ENCODE results near the gene SNHG17. TPM values are rescaled to one million over a fixed set of nuclear protein-coding genes. Genes with fewer than 3 reads are reported as not detected.
"Not testable (repeated sequence)": the region's sequence is repeated elsewhere in the genome, so short reads cannot be mapped to it uniquely, and the experiment has no call there.

SNHG17 gene
- total RNA-seq, 2 experiments from 2014 or later: 55.4 to 55.6 TPM

GRCh38 chr20:38446441-38447209, 11.5 kb upstream of the SNHG17 start:
- ChIA-PET CTCF (interaction anchor here (0.7 to 4.4 kb wide), 13 partner anchors 9 to 225 kb away, joined by 3 to 141 read pairs (median 4); partner anchors contain the start of genes RALGAPB and SNHG17), POLR2A (interaction anchor here (0.7 to 6.4 kb wide), 8 partner anchors 8 to 37 kb away, joined by 3 to 100 read pairs (median 4); partner anchors contain the start of genes RALGAPB and SNHG17)
- intact Hi-C loops (cut with micrococcal nuclease): loop anchor here (1.0 kb wide), 2 partner anchors 11 to 26 kb away; partner anchors contain the start of genes RALGAPB and SNHG17
- Mint-ChIP-seq H3K9me3 (no peaks in the 10 kb centered on the region), H3K27me3 (no peaks in the 10 kb centered on the region), H3K36me3 (peaks cover 22% of the 10 kb centered on the region), H3K27ac (peak overlapping the region; percentile 80), H3K4me1 (ENCODE audit: low read depth) (peaks cover 30% of the 10 kb centered on the region), H3K4me3 (peak overlapping the region; percentile 76)
- DNase-seq: peak; percentile 95

GRCh38 chr20:38445901-38446425, 10.8 kb upstream of the SNHG17 start:
- CTCF ChIA-PET: interaction anchor here (0.7 to 4.4 kb wide), 12 partner anchors 8 to 224 kb away, joined by 3 to 141 read pairs (median 4); partner anchors contain the start of genes RALGAPB and SNHG17
- POLR2A ChIA-PET: interaction anchor here (0.7 to 6.4 kb wide), 7 partner anchors 8 to 38 kb away, joined by 3 to 100 read pairs (median 5); partner anchors contain the start of genes RALGAPB and SNHG17
- H3K4me1 Mint-ChIP-seq (ENCODE audit: low read depth): peaks cover 30% of the 10 kb centered on the region
- peaks cover 17% of the 10 kb centered on the region for H3K36me3 Mint-ChIP-seq
- no peak for DNase-seq
- no peaks in the 10 kb centered on the region for H3K9me3 Mint-ChIP-seq
- peak overlapping the region; percentile 76 for H3K4me3 Mint-ChIP-seq
- no peaks in the 10 kb centered on the region for H3K27me3 Mint-ChIP-seq
- H3K27ac Mint-ChIP-seq: peak overlapping the region; percentile 80
- intact Hi-C loops (cut with micrococcal nuclease): loop anchor here (1.0 kb wide), 2 partner anchors 11 to 26 kb away; partner anchors contain the start of genes RALGAPB and SNHG17

DNA sequence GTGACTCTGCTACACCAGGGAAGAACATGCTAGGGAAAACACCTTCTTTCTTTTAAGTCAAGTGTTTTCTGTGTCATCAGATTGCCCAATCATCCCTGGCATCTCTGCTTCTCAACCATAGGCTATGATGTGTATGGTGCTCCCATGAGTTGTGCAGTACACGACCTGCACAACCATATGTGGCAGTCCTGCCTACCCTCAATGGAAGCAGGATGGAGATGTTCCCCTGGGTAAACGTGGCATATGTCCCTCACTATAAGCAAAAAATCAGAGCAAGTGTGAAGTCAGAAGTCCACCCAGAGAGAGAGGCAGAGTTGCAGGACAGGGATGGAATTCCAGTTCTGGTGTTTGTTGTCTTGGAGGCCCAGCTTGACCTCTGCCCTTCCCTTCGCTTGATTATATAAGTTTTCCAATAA, 10.3 kb upstream of the SNHG17 start:
- ChIA-PET POLR2A (interaction anchor here (1.4 to 6.4 kb wide), 3 partner anchors 12 to 27 kb away, joined by 5 to 100 read pairs (median 13); partner anchors contain the start of genes RALGAPB and SNHG17), CTCF (interaction anchor here (0.9 to 4.4 kb wide), 5 partner anchors 8 to 37 kb away, joined by 3 to 141 read pairs (median 18); partner anchors contain the start of genes RALGAPB and SNHG17)
- Mint-ChIP-seq H3K4me3 (no peak overlapping the region), H3K9me3 (no peaks in the 10 kb centered on the region), H3K36me3 (peaks cover 11% of the 10 kb centered on the region), H3K4me1 (ENCODE audit: low read depth) (peaks cover 25% of the 10 kb centered on the region), H3K27ac (no peak overlapping the region), H3K27me3 (no peaks in the 10 kb centered on the region)
- DNase-seq: no peak
- intact Hi-C loops (cut with micrococcal nuclease): no loop called here

DNA sequence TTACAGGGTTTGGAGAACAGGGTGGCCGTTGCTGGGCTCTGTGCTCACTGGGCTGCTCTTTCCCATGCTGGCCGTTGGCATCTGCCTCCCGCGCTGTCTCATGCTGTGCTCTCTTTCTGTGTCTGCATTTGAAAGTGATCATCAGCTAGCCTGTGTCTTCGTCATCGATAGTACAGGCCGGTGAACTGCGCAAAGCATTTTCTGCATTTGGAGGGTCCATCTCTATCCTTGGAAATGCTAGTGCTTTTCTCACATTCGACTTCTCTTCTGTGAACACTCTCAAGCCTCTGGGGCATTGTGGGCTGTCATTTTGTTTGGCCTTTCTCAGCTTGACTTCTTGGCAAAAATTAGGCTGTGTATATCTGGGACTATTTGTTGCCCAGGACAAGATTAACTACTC, 6.8 kb upstream of the SNHG17 start:
- no peak overlapping the region for H3K27ac Mint-ChIP-seq
- no peak overlapping the region for H3K4me3 Mint-ChIP-seq
- ChIA-PET POLR2A (no interaction called here), CTCF (no interaction called here)
- peaks cover 6% of the 10 kb centered on the region for H3K27me3 Mint-ChIP-seq
- H3K4me1 Mint-ChIP-seq (ENCODE audit: low read depth): peaks cover 8% of the 10 kb centered on the region
- no peaks in the 10 kb centered on the region for H3K36me3 Mint-ChIP-seq
- no peaks in the 10 kb centered on the region for H3K9me3 Mint-ChIP-seq
- no peak for DNase-seq
- intact Hi-C loops (cut with micrococcal nuclease): no loop called here

- H3K36me3 Mint-ChIP-seq; intact Hi-C loops (cut with micrococcal nuclease); H3K4me3 Mint-ChIP-seq; CTCF ChIA-PET; DNase-seq; H3K27me3 Mint-ChIP-seq; H3K27ac Mint-ChIP-seq; H3K4me1 Mint-ChIP-seq (ENCODE audit: low read depth); H3K9me3 Mint-ChIP-seq; POLR2A ChIA-PET: not testable (repeated sequence)
Measured at GRCh38 chr20:38441110-38441509, 6.0 kb upstream of the SNHG17 start.

DNA sequence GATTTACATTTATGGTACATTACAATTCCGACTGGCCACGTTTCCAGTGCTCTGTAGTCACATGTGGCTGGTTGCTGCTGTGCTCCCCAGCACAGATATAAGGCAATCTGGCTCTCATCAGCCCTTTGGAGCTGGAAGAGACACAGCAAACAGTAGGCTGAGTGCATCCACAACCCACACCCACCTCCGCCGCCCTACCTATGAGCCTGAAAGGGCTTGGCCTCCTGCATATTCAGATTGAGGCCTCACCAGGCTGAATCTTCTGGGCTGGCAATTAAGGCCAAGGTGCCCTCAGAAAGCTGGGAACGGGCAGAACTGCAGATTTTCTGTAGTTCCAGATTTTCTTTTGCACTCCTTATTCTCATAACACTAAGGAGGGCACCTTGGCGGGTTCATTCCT, 2.7 kb upstream of the SNHG17 start:
- ChIA-PET POLR2A (interaction anchor here (0.9 to 1.0 kb wide), 2 partner anchors 9 kb away, joined by 3 to 4 read pairs; no protein-coding TSS in a partner anchor), CTCF (interaction anchor here (1.4 to 2.8 kb wide), 3 partner anchors 8 to 35 kb away, joined by 6 to 18 read pairs (median 6); partner anchors contain the start of gene RALGAPB)
- H3K36me3 Mint-ChIP-seq: peaks cover 21% of the 10 kb centered on the region
- no peak for DNase-seq
- no peak overlapping the region for H3K4me3 Mint-ChIP-seq
- no peaks in the 10 kb centered on the region for H3K9me3 Mint-ChIP-seq
- intact Hi-C loops (cut with micrococcal nuclease): no loop called here
- peaks cover 6% of the 10 kb centered on the region for H3K27me3 Mint-ChIP-seq
- peaks cover 11% of the 10 kb centered on the region for H3K4me1 Mint-ChIP-seq (ENCODE audit: low read depth)
- H3K27ac Mint-ChIP-seq: no peak overlapping the region

- H3K9me3 Mint-ChIP-seq: no peaks in the 10 kb centered on the region
- peaks cover 34% of the 10 kb centered on the region for H3K4me1 Mint-ChIP-seq (ENCODE audit: low read depth)
- intact Hi-C loops (cut with micrococcal nuclease): loop anchor here (1.0 kb wide), 2 partner anchors 11 to 37 kb away; partner anchors contain the start of gene RALGAPB
- peaks cover 6% of the 10 kb centered on the region for H3K27me3 Mint-ChIP-seq
- ChIA-PET CTCF (interaction anchor here (0.8 to 5.6 kb wide), 12 partner anchors 9 to 244 kb away, joined by 3 to 141 read pairs (median 4); partner anchors contain the start of gene RALGAPB), POLR2A (interaction anchor here (0.6 to 4.1 kb wide), 7 partner anchors 10 to 407 kb away, joined by 3 to 100 read pairs (median 8); partner anchors contain the start of gene RALGAPB)
- peak overlapping the region; percentile 97 for H3K27ac Mint-ChIP-seq
- H3K36me3 Mint-ChIP-seq: peaks cover 43% of the 10 kb centered on the region
- peak overlapping the region; percentile 97 for H3K4me3 Mint-ChIP-seq
- no peak for DNase-seq
Measured at GRCh38 chr20:38435555-38435939, 419 bp upstream of the SNHG17 start.

GRCh38 chr20:38434301-38434741, 807 bp downstream of the SNHG17 start:
- H3K9me3 Mint-ChIP-seq: no peaks in the 10 kb centered on the region
- peaks cover 49% of the 10 kb centered on the region for H3K36me3 Mint-ChIP-seq
- peak overlapping the region; percentile 97 for H3K27ac Mint-ChIP-seq
- intact Hi-C loops (cut with micrococcal nuclease): no loop called here
- ChIA-PET CTCF (interaction anchor here (0.9 to 5.6 kb wide), 8 partner anchors 8 to 63 kb away, joined by 3 to 141 read pairs (median 8); partner anchors contain the start of gene RALGAPB), POLR2A (interaction anchor here (1.5 to 4.1 kb wide), 5 partner anchors 9 to 401 kb away, joined by 4 to 100 read pairs (median 13); partner anchors contain the start of genes RALGAPB, RPRD1B and TTI1)
- DNase-seq: peak; percentile 40
- peaks cover 40% of the 10 kb centered on the region for H3K4me1 Mint-ChIP-seq (ENCODE audit: low read depth)
- H3K27me3 Mint-ChIP-seq: peaks cover 4% of the 10 kb centered on the region
- peak overlapping the region; percentile 97 for H3K4me3 Mint-ChIP-seq

GRCh38 chr20:38433304-38433972, 1.7 kb downstream of the SNHG17 start:
- H3K27ac Mint-ChIP-seq: peak overlapping the region; percentile 97
- no peak for DNase-seq
- peak overlapping the region; percentile 97 for H3K4me3 Mint-ChIP-seq
- ChIA-PET POLR2A (interaction anchor here (1.5 to 4.1 kb wide), 5 partner anchors 8 to 400 kb away, joined by 4 to 100 read pairs (median 13); partner anchors contain the start of genes RALGAPB, RPRD1B and TTI1), CTCF (interaction anchor here (1.1 to 5.6 kb wide), 5 partner anchors 8 to 58 kb away, joined by 3 to 141 read pairs (median 16); partner anchors contain the start of gene RALGAPB)
- H3K4me1 Mint-ChIP-seq (ENCODE audit: low read depth): peaks cover 48% of the 10 kb centered on the region
- H3K27me3 Mint-ChIP-seq: peaks cover under 1% of the 10 kb centered on the region
- intact Hi-C loops (cut with micrococcal nuclease): no loop called here
- H3K36me3 Mint-ChIP-seq: peaks cover 58% of the 10 kb centered on the region
- no peaks in the 10 kb centered on the region for H3K9me3 Mint-ChIP-seq

GRCh38 chr20:38432870-38433269, 2.3 kb downstream of the SNHG17 start:
- ChIA-PET POLR2A (interaction anchor here (4.1 kb wide), 1 partner anchor 14 kb away, joined by 100 read pairs; no protein-coding TSS in a partner anchor), CTCF (interaction anchor here (3.3 to 5.6 kb wide), 2 partner anchors 14 to 40 kb away, joined by 38 to 141 read pairs; partner anchors contain the start of gene RALGAPB)
- H3K27ac Mint-ChIP-seq: peak overlapping the region; percentile 97
- H3K27me3 Mint-ChIP-seq; DNase-seq; H3K9me3 Mint-ChIP-seq; intact Hi-C loops (cut with micrococcal nuclease): not testable (repeated sequence)
- H3K4me1 Mint-ChIP-seq (ENCODE audit: low read depth): peaks cover 51% of the 10 kb centered on the region
- peak overlapping the region; percentile 97 for H3K4me3 Mint-ChIP-seq
- H3K36me3 Mint-ChIP-seq: peaks cover 64% of the 10 kb centered on the region

DNA sequence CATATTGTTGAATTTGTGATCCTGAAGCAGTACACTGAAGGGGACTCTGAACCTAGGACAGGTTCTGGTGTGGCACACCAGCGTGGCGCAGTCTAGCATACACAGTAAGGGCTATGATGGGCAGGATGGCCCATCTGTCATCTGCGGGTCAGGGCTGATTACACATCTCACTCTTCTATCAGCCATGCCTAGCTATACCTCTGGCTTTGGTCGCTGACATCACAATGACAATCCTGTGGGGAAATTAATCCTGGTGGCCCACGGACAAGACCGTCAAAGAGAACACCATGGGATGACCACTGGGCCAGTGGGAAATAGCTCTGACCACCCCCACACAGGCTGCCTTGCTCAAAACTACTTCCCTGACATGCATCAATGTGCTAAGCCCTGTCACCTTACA, 2.8 kb downstream of the SNHG17 start:
- Mint-ChIP-seq H3K27ac (peak overlapping the region; percentile 53), H3K36me3 (peaks cover 69% of the 10 kb centered on the region), H3K27me3 (no peaks in the 10 kb centered on the region), H3K4me1 (ENCODE audit: low read depth) (peaks cover 56% of the 10 kb centered on the region), H3K9me3 (no peaks in the 10 kb centered on the region), H3K4me3 (peak overlapping the region; percentile 97)
- intact Hi-C loops (cut with micrococcal nuclease): no loop called here
- ChIA-PET POLR2A (interaction anchor here (4.1 kb wide), 1 partner anchor 15 kb away, joined by 100 read pairs; no protein-coding TSS in a partner anchor), CTCF (interaction anchor here (1.2 to 5.6 kb wide), 2 partner anchors 15 to 40 kb away, joined by 3 to 141 read pairs; partner anchors contain the start of gene RALGAPB)
- DNase-seq: no peak

Data from activated CD4-positive, alpha-beta memory T cell treated with anti-CD3 and anti-CD28 coated beads for 36 hours (primary cell).